Activated T-cell treated with anti-CD3 and anti-CD28 coated beads, Interleukin-2, amount 50 U/mL, for 48 hours (primary cell): ENCODE results near the gene FAM228A.
"Not testable (repeated sequence)": the region's sequence is repeated elsewhere in the genome, so short reads cannot be mapped to it uniquely, and the experiment has no call there.

Source experiments
- DNase-seq, 2 experiments: peaks; one replicate each; pipeline ENCODE4 v3.0.0-alpha.2; 2020

FAM228A gene

GRCh38 chr2:24174851-24175277 lies at the start of gene FAM228A:
Gene FAM228A (plus strand): TSS chr2:24175053. CDS start chr2:24175481, 428 bp downstream.
- no peak for DNase-seq

GRCh38 chr2:24125956-24126355 lies 48.9 kb upstream of the FAM228A start:
- no peak for DNase-seq

GRCh38 chr2:24132543-24132942 lies 42.3 kb upstream of the FAM228A start:
- no peak for DNase-seq

GRCh38 chr2:24140305-24140704 lies 34.5 kb upstream of the FAM228A start:
- not testable (repeated sequence) for DNase-seq

- DNase-seq, result no peak
These were observed 27.5 kb upstream of the FAM228A start for GRCh38 chr2:24147364-24147763.

GRCh38 chr2:24152413-24153197 lies 22.2 kb upstream of the FAM228A start:
- no peak for DNase-seq

- DNase-seq, result no peak
These were observed 21.4 kb upstream of the FAM228A start for GRCh38 chr2:24153478-24153877.

- no peak for DNase-seq
These were observed 16.7 kb upstream of the FAM228A start for GRCh38 chr2:24158131-24158530.

- no peak for DNase-seq
These were observed 15.1 kb upstream of the FAM228A start for GRCh38 chr2:24159708-24160107.

- DNase-seq, result no peak
These were observed 14.1 kb upstream of the FAM228A start for GRCh38 chr2:24160761-24161160.

- no peak for DNase-seq
These were observed 12.4 kb upstream of the FAM228A start for GRCh38 chr2:24162494-24162893.

GRCh38 chr2:24163186-24163585 lies 11.7 kb upstream of the FAM228A start:
- no peak for DNase-seq

- DNase-seq, result no peak
These were observed 11.3 kb upstream of the FAM228A start for GRCh38 chr2:24163601-24164000.

GRCh38 chr2:24164416-24164973 lies 10.4 kb upstream of the FAM228A start:
- DNase-seq, result peak; percentile 66 to 74

- no peak for DNase-seq
These were observed 5.8 kb upstream of the FAM228A start for GRCh38 chr2:24169023-24169422.

- DNase-seq, result no peak
These were observed 856 bp downstream of the FAM228A start for GRCh38 chr2:24175631-24176187.

GRCh38 chr2:24176326-24176725 lies 1.5 kb downstream of the FAM228A start:
- no peak for DNase-seq

- no peak for DNase-seq
These were observed 4.8 kb downstream of the FAM228A start for GRCh38 chr2:24179683-24180082.

GRCh38 chr2:24181849-24182248 lies 7.0 kb downstream of the FAM228A start:
- no peak for DNase-seq

GRCh38 chr2:24182507-24182906 lies 7.7 kb downstream of the FAM228A start:
- no peak for DNase-seq

GRCh38 chr2:24183366-24184069 lies 8.7 kb downstream of the FAM228A start:
- no peak for DNase-seq

GRCh38 chr2:24189551-24189950 lies 14.7 kb downstream of the FAM228A start:
- DNase-seq, result no peak

- no peak for DNase-seq
These were observed 15.7 kb downstream of the FAM228A start for GRCh38 chr2:24190503-24190902.

GRCh38 chr2:24191156-24191555 lies 16.3 kb downstream of the FAM228A start:
- DNase-seq, result no peak
